ENCODE measurements around the gene PDX1.
"Not testable (repeated sequence)": the region's sequence is repeated elsewhere in the genome, so short reads cannot be mapped to it uniquely, and the experiment has no call there.

The PDX1 gene

GRCh38 chr13:27956576-27957300 is 36.9 kb downstream of the PDX1 start:
- no peak for DNase-seq (ENCODE audit: low read depth in 2 of 2)

- DNase-seq (ENCODE audit: low read depth in 2 of 2): no peak
These were observed 40.2 kb downstream of the PDX1 start for GRCh38 chr13:27959976-27960361.

- peak in 1 of 2 donors; percentile 35 for DNase-seq (ENCODE audit: low read depth in 2 of 2)
These were observed 40.8 kb downstream of the PDX1 start for GRCh38 chr13:27960362-27961226.

GRCh38 chr13:27961227-27962085 is 41.7 kb downstream of the PDX1 start:
- no peak for DNase-seq (ENCODE audit: low read depth in 2 of 2)

- DNase-seq (ENCODE audit: low read depth in 2 of 2): no peak
These were observed 42.5 kb downstream of the PDX1 start for GRCh38 chr13:27962128-27962841.

GRCh38 chr13:27962982-27963381 is 43.2 kb downstream of the PDX1 start:
- DNase-seq (ENCODE audit: low read depth in 2 of 2): no peak

- no peak for DNase-seq (ENCODE audit: low read depth in 2 of 2)
These were observed 43.7 kb downstream of the PDX1 start for GRCh38 chr13:27963491-27963890.

- not testable (repeated sequence) for DNase-seq (ENCODE audit: low read depth in 2 of 2)
These were observed 44.4 kb downstream of the PDX1 start for GRCh38 chr13:27964206-27964605.

GRCh38 chr13:27964741-27965323 is 45.0 kb downstream of the PDX1 start:
- DNase-seq (ENCODE audit: low read depth in 2 of 2): no peak

GRCh38 chr13:27965343-27965739 is 45.5 kb downstream of the PDX1 start:
- DNase-seq (ENCODE audit: low read depth in 2 of 2): no peak

GRCh38 chr13:27965740-27966640 is 46.2 kb downstream of the PDX1 start:
- no peak for DNase-seq (ENCODE audit: low read depth in 2 of 2)

GRCh38 chr13:27966641-27967202 is 46.9 kb downstream of the PDX1 start:
- no peak for DNase-seq (ENCODE audit: low read depth in 2 of 2)

- DNase-seq (ENCODE audit: low read depth in 2 of 2): no peak
These were observed 47.5 kb downstream of the PDX1 start for GRCh38 chr13:27967203-27967735.

- no peak for DNase-seq (ENCODE audit: low read depth in 2 of 2)
These were observed 48.0 kb downstream of the PDX1 start for GRCh38 chr13:27967736-27968315.

- DNase-seq (ENCODE audit: low read depth in 2 of 2): no peak
These were observed 48.7 kb downstream of the PDX1 start for GRCh38 chr13:27968316-27969081.

- DNase-seq (ENCODE audit: low read depth in 2 of 2): no peak
These were observed 49.5 kb downstream of the PDX1 start, which contains the start of gene CDX2 for GRCh38 chr13:27969082-27969865. Gene CDX2 (minus strand): TSS chr13:27969315. CDS start chr13:27969006, 309 bp downstream.

GRCh38 chr13:27969866-27970229 is 50.0 kb downstream of the PDX1 start:
- DNase-seq (ENCODE audit: low read depth in 2 of 2): no peak

Data from stimulated activated CD8-positive, alpha-beta memory T cell treated with anti-CD3 and anti-CD28 coated beads, Interleukin-2, amount 100 ng/mL, for 48 hours (primary cell).